Bone marrow (tissue), 2 donors: Measurements from ENCODE around the gene NDC1.

Experiments
- DNase-seq, 2 donors: peaks; one replicate each; lab custom pipeline; 2025; lab: John Stamatoyannopoulos, UW

Gene NDC1

GRCh38 chr1:53731043-53731600, 107.0 kb downstream of the NDC1 start:
- no peak for DNase-seq

DNA sequence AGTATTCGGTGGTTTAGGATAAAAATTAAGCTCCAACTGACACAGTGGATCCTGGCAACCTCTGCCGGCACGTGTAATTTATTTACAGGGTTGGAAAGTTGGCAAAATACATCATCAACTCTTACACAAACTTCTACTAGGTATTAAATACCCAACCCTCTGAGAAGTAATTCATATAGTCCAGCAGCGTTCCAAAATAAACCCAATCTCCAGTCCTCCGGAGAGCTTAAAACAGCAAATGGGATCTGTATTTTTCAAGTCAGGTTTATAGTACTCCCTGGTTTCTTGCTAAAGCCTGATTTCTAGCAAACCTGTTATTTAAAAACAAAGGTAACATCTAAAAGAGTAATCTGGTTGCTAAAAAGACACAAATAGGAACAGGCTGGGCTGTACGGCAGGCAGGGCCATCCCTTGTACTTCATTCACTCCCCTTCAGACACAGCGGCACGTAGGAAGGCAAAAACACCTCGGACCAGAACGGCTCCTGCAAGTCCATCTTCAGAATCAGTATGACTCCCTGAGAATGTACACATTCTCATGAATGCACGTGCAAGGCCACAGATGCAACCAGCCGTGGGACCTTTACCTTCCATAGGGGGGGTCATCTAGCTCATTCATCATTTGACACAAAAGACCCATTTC, 107.8 kb downstream of the NDC1 start:
- DNase-seq = no peak

DNA sequence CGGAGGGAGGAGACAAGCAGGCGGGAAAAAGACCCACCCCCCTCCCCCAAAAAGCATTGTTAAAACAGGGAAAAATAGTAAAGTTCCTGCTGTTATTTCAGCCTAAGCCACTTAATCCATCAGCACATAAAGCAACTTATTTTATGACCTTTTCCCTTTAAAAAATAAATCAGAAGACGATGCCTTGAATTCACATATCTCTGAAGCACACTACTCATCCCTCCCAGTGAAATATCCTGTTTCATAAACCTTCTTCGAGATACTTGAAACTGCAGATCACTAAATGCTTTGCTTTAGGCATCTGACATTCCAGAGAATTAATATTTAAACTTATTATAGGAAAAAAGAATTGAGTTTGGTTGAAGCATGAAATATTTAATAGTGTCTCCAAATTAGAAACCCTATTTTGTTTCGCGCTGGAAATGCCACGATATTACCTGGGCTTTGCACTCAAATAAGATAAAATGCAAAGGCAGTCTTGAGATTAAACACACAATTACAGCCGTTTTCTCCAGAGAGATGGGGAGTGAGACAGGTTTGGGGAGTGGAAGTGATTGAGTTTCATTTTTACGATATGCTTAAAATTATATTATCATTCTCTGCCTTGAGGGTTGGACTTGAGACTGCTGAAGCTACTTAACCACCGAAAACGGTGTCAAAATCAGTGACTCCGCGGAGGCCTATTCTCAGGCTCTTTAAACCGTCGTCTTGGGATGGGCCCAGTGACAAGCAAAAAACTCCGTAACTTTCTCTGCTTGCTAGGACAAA, 108.5 kb downstream of the NDC1 start:
- no peak for DNase-seq

DNA sequence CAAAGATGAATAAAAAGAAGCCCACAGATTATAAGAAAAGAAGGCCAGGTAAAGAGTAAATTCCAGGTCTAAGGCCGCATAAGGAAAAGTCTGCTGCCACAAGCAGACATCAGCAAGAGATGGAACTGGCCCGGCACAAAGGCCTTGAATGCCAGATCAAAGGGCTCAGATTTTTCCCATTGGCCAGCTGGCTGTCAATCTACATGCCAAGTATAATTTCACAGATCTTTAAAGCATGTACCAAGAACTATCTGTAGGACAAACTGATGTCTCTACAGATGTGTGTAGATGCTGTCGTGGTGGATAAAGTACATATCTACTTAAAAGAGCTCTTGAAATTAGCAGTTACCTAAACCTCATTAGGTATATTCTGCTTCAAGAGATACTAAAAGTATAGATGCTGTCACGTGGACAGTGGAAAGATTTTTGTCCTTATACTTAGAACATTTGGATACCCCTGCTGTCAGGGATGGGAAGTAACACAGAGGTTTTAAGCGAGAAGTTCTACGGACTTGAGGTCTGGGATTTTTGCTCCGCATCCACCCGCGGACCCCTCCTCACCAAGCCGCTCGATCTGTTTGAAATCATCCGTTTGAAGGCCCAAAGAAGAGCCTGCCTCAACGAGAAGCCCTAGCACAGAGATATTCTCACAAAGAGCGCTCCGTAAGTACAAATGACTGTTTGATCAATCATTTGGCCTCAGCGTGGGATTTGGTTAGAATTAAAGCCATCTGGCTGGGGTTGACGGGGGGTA, 109.2 kb downstream of the NDC1 start:
- no peak for DNase-seq

DNA sequence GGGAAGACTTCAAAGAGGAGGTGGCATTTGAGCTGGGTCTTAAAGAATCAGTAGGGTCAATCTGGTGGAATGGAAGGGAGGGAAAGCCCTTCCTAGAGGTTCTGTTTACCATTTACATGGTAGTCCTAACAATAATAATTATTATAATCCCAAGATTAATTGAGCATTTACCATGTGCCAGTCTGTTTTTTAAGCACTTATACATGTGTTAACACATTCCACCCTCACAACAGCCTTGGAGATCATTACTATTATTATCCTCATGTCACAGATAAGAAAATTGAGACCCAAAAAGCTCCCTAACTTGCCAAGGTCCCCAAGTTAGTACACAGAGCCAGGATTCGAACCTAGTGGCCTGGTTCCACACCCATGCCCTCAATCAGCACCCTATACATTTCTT, 109.9 kb downstream of the NDC1 start:
- no peak for DNase-seq

GRCh38 chr1:53727461-53728092, 110.5 kb downstream of the NDC1 start:
- DNase-seq = no peak

GRCh38 chr1:53726009-53726600, 112.0 kb downstream of the NDC1 start:
- DNase-seq = no peak

DNA sequence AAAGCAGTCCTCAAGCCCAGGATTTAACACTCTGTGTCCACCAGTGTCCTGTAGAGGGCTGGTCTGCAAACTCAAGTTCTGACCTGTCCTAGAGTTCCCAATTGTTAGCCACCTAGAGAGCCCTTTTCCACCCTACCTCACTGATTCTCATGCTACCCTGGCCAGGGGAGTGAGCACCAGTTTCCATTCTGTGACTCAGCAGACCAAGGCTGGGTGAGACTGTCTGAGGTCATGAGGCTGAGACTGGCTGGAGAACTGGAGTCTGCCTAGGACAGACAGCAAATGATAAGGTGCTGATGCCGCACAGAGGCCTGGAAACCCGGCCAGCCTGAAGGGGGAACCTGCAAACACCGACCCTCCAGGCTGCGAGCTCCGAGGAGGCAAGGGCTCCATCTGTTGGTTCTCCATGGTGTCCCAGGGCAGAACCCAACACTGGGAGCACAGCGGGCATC, 112.8 kb downstream of the NDC1 start:
- no peak for DNase-seq

GRCh38 chr1:53722025-53722424, 116.1 kb downstream of the NDC1 start:
- DNase-seq = no peak

- no peak for DNase-seq
These were observed 117.0 kb downstream of the NDC1 start for GRCh38 chr1:53721088-53721487.

DNA sequence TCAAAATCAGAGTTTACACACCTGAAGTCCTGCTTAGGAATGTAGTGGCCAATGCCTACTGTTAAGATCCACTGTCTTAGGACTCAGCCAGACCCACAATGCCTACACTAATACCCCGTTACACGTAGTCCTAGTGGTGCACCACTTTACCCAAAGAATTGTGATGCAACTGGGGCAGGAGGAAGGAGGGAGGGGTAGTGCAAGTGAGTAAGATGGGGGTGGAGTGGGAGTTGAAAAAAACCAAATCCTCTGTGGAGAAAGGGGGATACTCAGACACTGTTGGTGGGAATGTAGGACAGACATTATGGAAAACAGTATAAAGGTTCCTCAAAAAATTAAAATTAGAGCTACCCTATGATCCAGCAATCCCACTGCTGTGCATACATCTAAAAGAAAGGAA, 118.6 kb downstream of the NDC1 start:
- DNase-seq = no peak

GRCh38 chr1:53718443-53718842, 119.7 kb downstream of the NDC1 start:
- DNase-seq = no peak

DNA sequence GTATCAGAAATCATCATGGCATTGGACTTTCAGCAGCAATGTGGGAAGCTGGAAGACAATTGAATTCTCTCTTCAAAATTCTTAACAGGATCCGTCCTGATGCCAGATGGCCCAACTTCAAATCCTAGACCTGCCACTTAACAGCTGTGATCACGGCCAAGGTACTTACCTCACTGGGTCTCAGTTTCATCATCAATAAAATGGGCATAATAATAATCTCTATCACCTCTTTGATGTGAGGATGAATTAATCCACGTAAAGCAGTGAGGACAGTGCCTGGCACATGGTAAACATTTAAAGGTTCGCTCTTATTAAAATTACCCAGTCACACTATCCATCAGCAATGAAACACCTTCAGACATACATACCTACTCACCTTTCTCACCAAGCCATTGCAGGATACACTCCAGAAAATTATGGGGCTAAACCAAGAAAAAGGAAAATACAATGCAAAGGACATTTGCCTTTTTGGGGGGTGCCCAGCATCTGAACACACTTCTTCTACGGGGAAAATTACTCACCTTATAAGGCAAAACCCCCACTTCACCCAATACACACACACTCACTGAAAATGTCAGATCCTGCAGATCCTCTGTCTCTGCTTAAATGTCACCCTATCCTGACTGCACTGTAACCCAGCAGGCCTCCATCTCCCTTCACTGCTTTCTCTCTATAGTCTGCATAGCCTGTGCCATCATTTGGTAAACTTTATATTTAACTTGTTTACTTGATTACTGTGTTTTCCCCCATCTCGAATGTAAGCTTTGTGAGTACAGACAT, 120.9 kb downstream of the NDC1 start:
- no peak for DNase-seq

GRCh38 chr1:53716150-53716549, 121.9 kb downstream of the NDC1 start:
- no peak for DNase-seq

GRCh38 chr1:53715478-53715877, 122.6 kb downstream of the NDC1 start:
- no peak for DNase-seq
